Right atrium auricular region (tissue), 2 donors: ENCODE data around the gene SIM2. TPM values are rescaled to one million over a fixed set of nuclear protein-coding genes. Genes with fewer than 3 reads are reported as not detected.
A peak's percentile ranks its signal among the peaks of the same experiment; 100 is the strongest.

Experiments used
- DNase-seq: peaks from one replicate; pipeline ENCODE4 v3.0.0-alpha.2; 2019; ENCODE audit warnings: low spot score
- H3K27ac ChIP-seq, 2 donors: fragments of 200-600 bp; sonication (generic); 1 replicate in 1 of 2; 2 replicates in 1 of 2; pipeline ENCODE4 v1.5.1; 2016 to 2019
- H3K27me3 ChIP-seq, 2 donors: fragments of 200-600 bp; sonication (generic); one replicate each; pipeline versions ENCODE4 v1.5.1 to v1.6.0; 2017 to 2019
- H3K36me3 ChIP-seq: fragments of 200-600 bp; sonication (generic); one replicate; pipeline ENCODE4 v1.5.1; 2016
- H3K4me1 ChIP-seq, 2 donors: fragments of 200-600 bp; sonication (generic); one replicate each; pipeline versions ENCODE4 v1.5.1 to v1.6.0; 2017 to 2019
- H3K4me3 ChIP-seq, 2 donors: fragments of 200-600 bp; sonication (generic); 1 replicate in 1 of 2; 2 replicates in 1 of 2; pipeline ENCODE4 v1.5.1; 2017 to 2019; ENCODE audit warnings: mild to moderate bottlenecking in 1 of 2, moderate library complexity in 1 of 2
- H3K9me3 ChIP-seq, 2 donors: fragments of 200-600 bp; sonication (generic); one replicate each; pipeline ENCODE4 v1.5.1; 2019
- CTCF ChIP-seq, 2 donors: fragments of 200-600 bp; sonication (generic); IDR thresholded peaks; one replicate each; pipeline ENCODE4 v1.5.1; 2019; ENCODE audit warnings: antibody characterized with exemption in 2 of 2
- total RNA-seq, 2 donors: library from RNA; depleted of rRNA; stranded (reverse); fragments of >200 nt; gene quantifications; one replicate each; pipeline ENCODE4 v1.1.0, GENCODE V29; 2016

Gene SIM2
- total RNA-seq, 2 donors from 2014 or later, result not detected

- Histone ChIP-seq H3K4me3 (no peak overlapping the region), H3K27me3 (peaks cover 66 to 93% of the 10 kb centered on the region in 2 donors), H3K4me1 (peaks cover 0 to 65% of the 10 kb centered on the region in 2 donors)
These were observed 8.2 kb downstream of the SIM2 start for GRCh38 chr21:36706951-36707762.

GRCh38 chr21:36707763-36708285, 8.9 kb downstream of the SIM2 start:
- no peaks in the 10 kb centered on the region for H3K9me3 ChIP-seq
- no peak for DNase-seq
- H3K4me3 ChIP-seq, result no peak overlapping the region
- no peak overlapping the region for H3K27ac ChIP-seq
- H3K36me3 ChIP-seq, result no peaks in the 10 kb centered on the region
- TF ChIP-seq CTCF (IDR thresholded peaks at IDR 0.05), result no peak
- peaks cover 0 to 65% of the 10 kb centered on the region in 2 donors for H3K4me1 ChIP-seq
- peaks cover 62 to 88% of the 10 kb centered on the region in 2 donors for H3K27me3 ChIP-seq

More at GRCh38 chr21:36706951-36707762, 8.2 kb downstream of the SIM2 start:
- TF ChIP-seq CTCF (IDR thresholded peaks at IDR 0.05), result no peak
- Histone ChIP-seq H3K36me3 (no peaks in the 10 kb centered on the region), H3K27ac (no peak overlapping the region), H3K9me3 (no peaks in the 10 kb centered on the region)
- peak; percentile 55 for DNase-seq

- TF ChIP-seq CTCF (IDR thresholded peaks at IDR 0.05), result no peak
- Histone ChIP-seq H3K27me3 (peaks cover 62 to 82% of the 10 kb centered on the region in 2 donors), H3K4me3 (peak overlapping the region in 1 of 2 donors; percentile 29), H3K36me3 (no peaks in the 10 kb centered on the region), H3K27ac (no peak overlapping the region), H3K4me1 (peaks cover 0 to 65% of the 10 kb centered on the region in 2 donors), H3K9me3 (no peaks in the 10 kb centered on the region)
- no peak for DNase-seq
These were observed 9.5 kb downstream of the SIM2 start for GRCh38 chr21:36708286-36709029.

GRCh38 chr21:36709030-36709867, 10.3 kb downstream of the SIM2 start:
- no peak for DNase-seq
- peaks cover 62 to 76% of the 10 kb centered on the region in 2 donors for H3K27me3 ChIP-seq
- peaks cover 0 to 64% of the 10 kb centered on the region in 2 donors for H3K4me1 ChIP-seq
- H3K36me3 ChIP-seq, result no peaks in the 10 kb centered on the region
- no peaks in the 10 kb centered on the region for H3K9me3 ChIP-seq
- H3K4me3 ChIP-seq, result peak overlapping the region in 1 of 2 donors; percentile 29
- H3K27ac ChIP-seq, result no peak overlapping the region
- no peak for TF ChIP-seq CTCF (IDR thresholded peaks at IDR 0.05)
